Keratinocyte (primary cell): ENCODE data around the gene SHROOM3. TPM values are rescaled to one million over a fixed set of nuclear protein-coding genes. Genes with fewer than 3 reads are reported as not detected.

Experiments used
- DNase-seq: peaks from one replicate; pipeline ENCODE4 v3.0.0-alpha.2; 2011; ENCODE audit warnings: low read depth, missing footprints, low spot score
- FAIRE-seq: peaks from 2 replicates; lab custom pipeline; 2011; peaks lifted over from hg19 to GRCh38; lab: Jason Lieb, UNC
- H2AFZ ChIP-seq: 2 replicates; pipeline ENCODE4 v1.6.0; 2012; ENCODE audit warnings: low read length, control low read depth, inconsistent platforms; ENCODE audit not compliant: control insufficient read depth
- H3K27ac ChIP-seq: 2 replicates; pipeline ENCODE4 v1.5.1; 2011; ENCODE audit warnings: low read length; ENCODE audit not compliant: control insufficient read depth, insufficient read depth
- H3K27me3 ChIP-seq: 3 replicates; pipeline ENCODE4 v1.6.0; 2011; ENCODE audit warnings: low read length; ENCODE audit not compliant: control insufficient read depth, insufficient read depth; ENCODE audit errors: extremely low read depth
- H3K36me3 ChIP-seq, 2 experiments: 2 replicates in 1 of 2; 3 replicates in 1 of 2; pipeline ENCODE4 v1.5.1; 2011; ENCODE audit warnings: low read length in 2 of 2, mild to moderate bottlenecking in 1 of 2; ENCODE audit not compliant: control insufficient read depth in 2 of 2, insufficient read depth in 2 of 2; ENCODE audit errors: extremely low read depth in 1 of 2
- H3K4me1 ChIP-seq: 3 replicates; pipeline ENCODE4 v1.5.1; 2011; ENCODE audit warnings: low read length; ENCODE audit not compliant: control insufficient read depth, insufficient read depth; ENCODE audit errors: extremely low read depth
- H3K4me2 ChIP-seq: 3 replicates; pipeline ENCODE4 v1.6.0; 2011; ENCODE audit warnings: low read depth, low read length; ENCODE audit not compliant: control insufficient read depth, insufficient read depth; ENCODE audit errors: extremely low read depth
- H3K4me3 ChIP-seq, 3 experiments: fragments of 200-600 bp in 1 of 3; sonication (generic) in 1 of 3; 2 replicates in 2 of 3; 3 replicates in 1 of 3; pipeline ENCODE4 v1.5.1; 2011 to 2016; ENCODE audit warnings: low read length in 3 of 3, mild to moderate bottlenecking in 3 of 3, control low read depth in 2 of 3, inconsistent platforms in 1 of 3, low read depth in 1 of 3, mixed read lengths in 1 of 3, mixed run types in 1 of 3, moderate library complexity in 1 of 3; ENCODE audit not compliant: control insufficient read depth in 2 of 3, insufficient read depth in 2 of 3; ENCODE audit errors: extremely low read depth in 1 of 3
- H3K79me2 ChIP-seq: 2 replicates; pipeline ENCODE4 v1.6.0; 2012; ENCODE audit warnings: low read length; ENCODE audit not compliant: control insufficient read depth, insufficient read depth
- H3K9ac ChIP-seq: 3 replicates; pipeline ENCODE4 v1.6.0; 2011; ENCODE audit warnings: low read length; ENCODE audit not compliant: control insufficient read depth, insufficient read depth; ENCODE audit errors: extremely low read depth
- H3K9me1 ChIP-seq: 3 replicates; pipeline ENCODE4 v1.6.0; 2011; ENCODE audit warnings: low read length; ENCODE audit not compliant: control insufficient read depth, insufficient read depth; ENCODE audit errors: extremely low read depth
- H3K9me3 ChIP-seq: 2 replicates; pipeline ENCODE4 v1.5.1; 2012; ENCODE audit warnings: low read depth, low read length; ENCODE audit not compliant: control insufficient read depth
- H4K20me1 ChIP-seq: 3 replicates; pipeline ENCODE4 v1.6.0; 2011; ENCODE audit warnings: low read length; ENCODE audit not compliant: control insufficient read depth, insufficient read depth; ENCODE audit errors: extremely low read depth
- EZH2 ChIP-seq: IDR thresholded peaks from one replicate; pipeline ENCODE4 v1.6.1; 2012; ENCODE audit warnings: inconsistent platforms, mild to moderate bottlenecking, low read length, moderate library complexity
- dilution Hi-C: fragments of 300-500 bp; cut with MboI; formaldehyde crosslinking; loops from one replicate; pipeline ENCODE4 v1.7.0; 2020; ENCODE audit warnings: low sequenced_read_pairs; ENCODE audit not compliant: extremely low pct_ligation_motif_present
- polyA plus RNA-seq, 5 experiments: library from polyadenylated mRNA; depleted of rRNA in 3 of 5; stranded (reverse) in 3 of 5; stranded (forward) in 1 of 5; unstranded in 1 of 5; fragments of >200 nt; gene quantifications; 1 replicate in 1 of 5; 2 replicates in 3 of 5; 3 replicates in 1 of 5; pipeline versions ENCODE4 v1.2.1 to v1.2.3, GENCODE V29; 2011 to 2012; ENCODE audit warnings: missing spikeins in 2 of 5, low read depth in 1 of 5, low replicate concordance in 1 of 5
- TF ChIP-seq, protein P1 (sequence below), 3 experiments: IDR thresholded peaks in 1 of 3; conservative IDR thresholded peaks in 1 of 3; optimal IDR thresholded peaks in 1 of 3; 2 replicates in 2 of 3; 3 replicates in 1 of 3; pipeline versions ENCODE3 to v1.5.1; 2011; ENCODE audit warnings: low read length in 3 of 3, mild to moderate bottlenecking in 3 of 3, moderate library complexity in 2 of 3, control low read depth in 1 of 3, inconsistent platforms in 1 of 3; ENCODE audit not compliant: insufficient read depth in 2 of 3; ENCODE audit errors: extremely low read depth in 1 of 3

SHROOM3 gene
- polyA plus RNA-seq, 1 donor (not counting 4 experiments of a cell fraction or from before 2014, with no cell fraction given) = 4.9 TPM

DNA sequence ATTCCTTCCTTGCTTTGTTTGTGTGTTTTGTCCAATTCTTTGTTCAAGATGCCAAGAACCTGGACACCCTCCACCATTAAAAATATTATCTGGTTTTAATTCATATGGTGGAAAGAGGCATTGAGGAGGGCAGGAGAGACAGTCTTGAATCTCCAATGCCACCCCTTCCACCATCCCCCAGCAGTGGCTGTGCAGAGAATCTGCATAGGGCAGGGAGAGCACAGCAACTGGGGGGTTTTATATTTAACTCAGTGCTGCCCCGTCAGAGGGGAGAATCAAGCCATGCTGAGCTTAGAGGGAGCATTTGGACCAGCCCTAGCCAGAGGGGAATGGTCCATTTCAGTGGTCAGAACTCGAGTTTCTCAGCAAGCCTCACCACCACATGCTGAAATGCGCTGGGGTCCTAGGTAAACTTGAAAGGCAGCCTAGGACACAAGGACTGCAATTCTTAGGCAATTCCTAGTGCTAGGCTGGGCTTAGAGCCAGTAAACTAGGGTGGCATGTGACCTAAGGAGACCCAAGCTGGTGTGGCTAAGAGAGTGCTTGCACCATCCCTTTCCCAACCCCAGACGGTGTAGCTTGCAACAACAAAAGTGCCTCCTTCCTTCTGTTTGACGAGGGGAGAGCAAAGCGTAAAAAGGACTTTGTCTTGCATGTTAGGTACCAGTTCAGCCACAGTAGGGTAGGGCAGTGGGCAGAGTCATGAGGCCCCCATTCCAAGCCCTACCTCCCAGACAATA, 48.3 kb upstream of the SHROOM3 start:
- DNase-seq = no peak
- H3K36me3 ChIP-seq = no peaks in the 10 kb centered on the region
- no peaks in the 10 kb centered on the region for H3K27me3 ChIP-seq
- no peaks in the 10 kb centered on the region for H4K20me1 ChIP-seq
- dilution Hi-C loops = no loop called here
- FAIRE-seq = no peak
- peaks cover 12% of the 10 kb centered on the region for H3K4me1 ChIP-seq
- peaks cover 4% of the 10 kb centered on the region for H3K9me1 ChIP-seq
- TF ChIP-seq EZH2 = no peak
- TF ChIP-seq, protein P1, sequence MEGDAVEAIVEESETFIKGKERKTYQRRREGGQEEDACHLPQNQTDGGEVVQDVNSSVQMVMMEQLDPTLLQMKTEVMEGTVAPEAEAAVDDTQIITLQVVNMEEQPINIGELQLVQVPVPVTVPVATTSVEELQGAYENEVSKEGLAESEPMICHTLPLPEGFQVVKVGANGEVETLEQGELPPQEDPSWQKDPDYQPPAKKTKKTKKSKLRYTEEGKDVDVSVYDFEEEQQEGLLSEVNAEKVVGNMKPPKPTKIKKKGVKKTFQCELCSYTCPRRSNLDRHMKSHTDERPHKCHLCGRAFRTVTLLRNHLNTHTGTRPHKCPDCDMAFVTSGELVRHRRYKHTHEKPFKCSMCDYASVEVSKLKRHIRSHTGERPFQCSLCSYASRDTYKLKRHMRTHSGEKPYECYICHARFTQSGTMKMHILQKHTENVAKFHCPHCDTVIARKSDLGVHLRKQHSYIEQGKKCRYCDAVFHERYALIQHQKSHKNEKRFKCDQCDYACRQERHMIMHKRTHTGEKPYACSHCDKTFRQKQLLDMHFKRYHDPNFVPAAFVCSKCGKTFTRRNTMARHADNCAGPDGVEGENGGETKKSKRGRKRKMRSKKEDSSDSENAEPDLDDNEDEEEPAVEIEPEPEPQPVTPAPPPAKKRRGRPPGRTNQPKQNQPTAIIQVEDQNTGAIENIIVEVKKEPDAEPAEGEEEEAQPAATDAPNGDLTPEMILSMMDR (optimal IDR thresholded peaks at IDR 0.05 in 1 of 3, IDR thresholded peaks at IDR 0.05 in 1 of 3, conservative IDR thresholded peaks at IDR 0.05 in 1 of 3; ENCODE audit: extremely low read depth in 1 of 3, insufficient read depth in 2 of 3, low read length in 3 of 3) = no peak
- H3K27ac ChIP-seq = no peak overlapping the region
- H3K9me3 ChIP-seq = no peaks in the 10 kb centered on the region
- no peaks in the 10 kb centered on the region for H3K79me2 ChIP-seq
- no peak overlapping the region for H3K9ac ChIP-seq
- H3K4me2 ChIP-seq = no peak overlapping the region
- H2AFZ ChIP-seq = no peak overlapping the region
- no peak overlapping the region for H3K4me3 ChIP-seq

DNA sequence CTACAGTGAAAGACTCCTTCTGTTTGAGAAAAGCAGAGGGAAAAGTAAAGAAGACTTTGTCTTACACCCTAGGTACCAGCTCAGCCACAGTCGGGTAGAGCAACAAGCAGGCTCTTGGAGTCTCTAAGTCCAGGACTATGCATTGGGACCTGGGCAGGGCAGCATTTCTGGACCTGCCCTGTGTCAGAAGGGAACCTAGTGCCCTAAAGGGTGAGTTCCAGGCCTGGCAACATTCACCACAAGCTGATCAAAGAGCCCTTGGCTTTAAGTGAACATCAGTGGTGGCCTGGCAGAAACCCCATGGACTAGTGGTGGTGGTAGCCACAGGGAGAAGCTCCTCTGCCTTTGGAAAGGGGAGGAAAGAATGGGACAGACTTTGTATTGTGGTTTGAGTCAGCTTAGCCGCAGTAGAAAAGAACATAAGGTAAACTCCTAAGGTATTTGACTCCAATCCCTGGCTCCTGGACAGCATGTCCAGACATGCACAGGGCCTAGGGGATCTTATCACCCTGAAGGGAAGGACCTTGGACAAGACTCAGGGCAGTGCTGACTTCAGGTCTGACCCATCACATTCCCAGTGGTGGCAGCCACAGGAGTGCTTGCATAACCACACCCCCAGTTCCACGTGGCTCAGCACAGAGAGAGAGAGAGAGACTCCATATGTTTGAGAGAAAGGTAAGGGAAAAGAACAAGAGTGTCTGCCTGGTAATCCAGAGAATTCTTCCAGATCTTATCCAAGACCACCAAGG, 46.7 kb upstream of the SHROOM3 start:
- FAIRE-seq (peak; percentile 96), DNase-seq (peak; percentile 93)
- Histone ChIP-seq H3K9me1 (peaks cover 4% of the 10 kb centered on the region), H3K9me3 (no peaks in the 10 kb centered on the region), H3K27ac (no peak overlapping the region), H3K4me1 (peaks cover 12% of the 10 kb centered on the region), H2AFZ (no peak overlapping the region), H3K27me3 (no peaks in the 10 kb centered on the region), H3K9ac (no peak overlapping the region), H3K4me3 (no peak overlapping the region), H4K20me1 (no peaks in the 10 kb centered on the region), H3K79me2 (no peaks in the 10 kb centered on the region), H3K4me2 (peak overlapping the region; percentile 55), H3K36me3 (no peaks in the 10 kb centered on the region)
- dilution Hi-C loops = no loop called here
- TF ChIP-seq, protein P1 (optimal IDR thresholded peaks at IDR 0.05 in 1 of 3, IDR thresholded peaks at IDR 0.05 in 1 of 3, conservative IDR thresholded peaks at IDR 0.05 in 1 of 3; ENCODE audit: extremely low read depth in 1 of 3, insufficient read depth in 2 of 3, low read length in 3 of 3) = no peak
- no peak for TF ChIP-seq EZH2
